ENCODE results near the gene SDR42E1.

- TF ChIP-seq CTCF (conservative IDR thresholded peaks at IDR 0.05; ENCODE audit: low read depth, low read length) (0 out of 2 replicates have a peak, but pooled peaks have one; percentile 32), CHD1 (IDR thresholded peaks at IDR 0.05; ENCODE audit: low read depth, low read length) (no peak), CEBPB (IDR thresholded peaks at IDR 0.05; ENCODE audit: low read depth, low read length) (no peak), RFX5 (IDR thresholded peaks at IDR 0.05; ENCODE audit: low read depth, low read length) (no peak), MAFK (IDR thresholded peaks at IDR 0.05; ENCODE audit: low read depth, low read length) (no peak), MXI1 (IDR thresholded peaks at IDR 0.05; ENCODE audit: borderline replicate concordance, low read depth, low read length) (no peak), POLR2A (IDR thresholded peaks at IDR 0.05; ENCODE audit: low read depth, low read length) (no peak), RCOR1 (IDR thresholded peaks at IDR 0.05; ENCODE audit: insufficient replicate concordance, low read length) (no peak), MAZ (IDR thresholded peaks at IDR 0.05; ENCODE audit: borderline replicate concordance, low read depth, low read length) (no peak), SMC3 (IDR thresholded peaks at IDR 0.05; ENCODE audit: low read depth, low read length) (0 out of 2 replicates have a peak, but pooled peaks have one; percentile 17), RAD21 (IDR thresholded peaks at IDR 0.05; ENCODE audit: low read length) (peak; percentile 15; the same call in 1 of the 2 replicates), BHLHE40 (IDR thresholded peaks at IDR 0.05; ENCODE audit: low read depth, low read length) (no peak), USF2 (IDR thresholded peaks at IDR 0.05; ENCODE audit: low read depth, low read length) (no peak), FOS (IDR thresholded peaks at IDR 0.05; ENCODE audit: low read depth, low read length) (no peak)
Observed at GRCh38 chr16:81996664-81997509, 14.4 kb downstream of the SDR42E1 start.
